ENCODE data around the gene A4GALT.
"Not testable (repeated sequence)": the region's sequence is repeated elsewhere in the genome, so short reads cannot be mapped to it uniquely, and the experiment has no call there.

The A4GALT gene

DNA sequence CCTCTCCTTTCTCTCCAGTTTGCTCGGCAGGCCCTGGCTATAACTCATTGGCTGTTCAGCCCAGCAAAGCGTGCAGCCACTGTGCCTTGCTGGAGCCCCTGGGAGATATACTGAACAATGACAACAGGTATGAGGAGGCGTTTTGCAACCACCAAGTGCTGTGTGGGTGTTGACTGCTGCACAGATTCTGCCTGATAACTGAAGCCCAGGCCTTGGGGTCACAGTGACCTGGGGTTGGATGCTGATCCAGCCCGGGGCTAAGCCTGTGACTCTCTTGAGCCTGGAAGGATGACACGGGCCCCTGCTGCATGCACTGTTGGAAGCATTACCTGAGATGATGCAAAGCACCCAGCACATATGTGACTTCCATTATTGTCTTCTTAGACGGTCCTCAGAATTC is 13.7 kb upstream of the A4GALT start:
- no peak for FAIRE-seq

DNA sequence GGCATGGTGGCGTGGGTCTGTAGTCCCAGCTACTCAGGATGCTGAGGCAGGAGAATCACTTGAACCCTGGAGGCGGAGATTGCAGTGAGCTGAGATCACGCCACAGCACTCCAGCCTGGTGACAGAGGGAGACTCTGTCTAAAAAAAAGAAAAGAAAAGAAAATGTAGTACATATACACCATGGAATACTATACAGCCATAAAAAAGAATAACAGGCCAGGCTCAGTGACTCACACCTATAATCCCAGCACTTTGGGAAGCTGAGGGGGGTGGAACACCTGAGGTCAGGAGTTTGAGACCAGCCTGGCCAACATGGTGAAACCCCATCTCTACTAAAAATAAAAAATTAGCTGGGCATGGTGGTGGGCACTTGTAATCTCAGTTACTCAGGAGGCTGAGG is 12.7 kb upstream of the A4GALT start:
- not testable (repeated sequence) for FAIRE-seq

GRCh38 chr22:42732081-42732480 is 11.4 kb upstream of the A4GALT start:
- no peak for FAIRE-seq

GRCh38 chr22:42726811-42727210 is 6.1 kb upstream of the A4GALT start:
- no peak for FAIRE-seq

DNA sequence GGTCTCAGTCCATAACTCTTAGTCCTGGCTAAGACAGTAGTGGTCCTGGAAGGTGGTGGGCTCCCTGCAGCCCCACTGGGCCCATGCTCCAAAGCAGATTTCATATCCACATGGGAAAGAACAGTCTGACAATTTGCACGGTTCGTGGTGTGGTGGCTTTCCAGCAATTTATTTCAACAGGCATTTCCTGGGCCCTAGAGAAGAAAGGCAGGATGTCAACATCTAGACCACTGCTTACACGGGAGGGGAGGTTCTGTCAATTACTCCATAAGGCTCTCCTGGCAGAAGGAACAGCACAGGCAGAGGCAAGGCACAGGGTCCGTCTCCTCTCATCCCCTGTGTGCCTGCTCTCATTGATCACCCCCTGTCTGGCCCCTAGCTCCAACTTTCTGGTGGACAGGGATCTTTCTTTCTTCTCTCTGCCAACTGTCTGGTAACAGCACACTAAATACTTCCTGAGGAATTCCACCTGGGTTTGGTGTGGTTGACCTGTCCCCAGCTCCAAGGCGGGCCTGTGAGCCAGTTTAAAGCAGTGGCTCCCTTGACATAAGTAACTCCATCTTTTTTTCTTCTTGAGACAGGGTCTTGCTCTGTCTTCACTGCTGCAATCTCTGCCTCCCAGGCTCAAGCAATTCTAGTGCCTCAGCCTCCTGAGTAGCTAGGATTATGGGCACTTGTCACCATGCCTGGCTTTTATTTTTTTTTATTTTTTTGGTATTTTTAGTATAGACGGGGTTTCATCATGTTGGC is 5.1 kb upstream of the A4GALT start:
- FAIRE-seq = no peak

DNA sequence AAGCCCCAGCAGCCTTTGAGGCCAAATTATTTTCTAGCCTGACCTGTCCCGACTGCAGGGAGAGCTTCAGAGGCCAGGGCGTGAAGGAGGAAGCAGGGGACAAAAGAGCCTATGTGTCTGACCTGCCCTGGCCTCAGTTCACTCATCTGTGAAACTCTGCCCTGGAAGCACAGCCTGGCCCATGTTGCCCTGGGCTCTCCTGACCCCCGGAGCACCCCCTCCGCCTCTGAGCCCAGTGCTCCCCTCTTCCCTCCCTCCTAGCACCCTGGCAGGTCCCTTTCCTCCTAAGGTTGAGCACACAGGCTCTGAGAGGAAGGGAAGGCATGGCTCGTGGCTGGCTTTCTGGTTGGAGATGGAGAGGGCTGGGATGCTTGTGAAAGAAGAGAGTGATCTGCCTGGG is 3.4 kb upstream of the A4GALT start:
- no peak for FAIRE-seq

GRCh38 chr22:42721045-42721434 is 370 bp upstream of the A4GALT start:
- no peak for FAIRE-seq

- no peak for FAIRE-seq
These were observed 911 bp downstream of the A4GALT start for GRCh38 chr22:42719656-42720262.

DNA sequence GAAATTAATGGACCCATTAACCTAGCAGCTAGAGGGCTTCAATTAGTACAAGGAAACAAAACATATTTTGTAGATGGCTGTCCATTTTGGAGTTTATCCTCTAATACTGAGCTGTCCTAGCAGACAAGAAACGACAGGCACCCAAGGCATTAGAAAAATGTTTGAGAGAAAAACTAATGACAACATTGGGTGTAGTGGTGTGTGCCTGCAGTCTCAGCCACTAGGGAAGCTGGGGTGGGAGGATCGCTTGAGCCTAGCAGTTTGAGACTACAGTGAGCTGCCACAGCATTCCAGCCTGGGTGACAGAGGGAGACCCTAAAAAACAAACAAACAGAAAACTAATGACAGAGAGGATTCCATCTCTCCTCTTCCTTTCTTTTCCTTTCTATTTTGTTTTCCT is 1.5 kb downstream of the A4GALT start:
- FAIRE-seq = no peak

DNA sequence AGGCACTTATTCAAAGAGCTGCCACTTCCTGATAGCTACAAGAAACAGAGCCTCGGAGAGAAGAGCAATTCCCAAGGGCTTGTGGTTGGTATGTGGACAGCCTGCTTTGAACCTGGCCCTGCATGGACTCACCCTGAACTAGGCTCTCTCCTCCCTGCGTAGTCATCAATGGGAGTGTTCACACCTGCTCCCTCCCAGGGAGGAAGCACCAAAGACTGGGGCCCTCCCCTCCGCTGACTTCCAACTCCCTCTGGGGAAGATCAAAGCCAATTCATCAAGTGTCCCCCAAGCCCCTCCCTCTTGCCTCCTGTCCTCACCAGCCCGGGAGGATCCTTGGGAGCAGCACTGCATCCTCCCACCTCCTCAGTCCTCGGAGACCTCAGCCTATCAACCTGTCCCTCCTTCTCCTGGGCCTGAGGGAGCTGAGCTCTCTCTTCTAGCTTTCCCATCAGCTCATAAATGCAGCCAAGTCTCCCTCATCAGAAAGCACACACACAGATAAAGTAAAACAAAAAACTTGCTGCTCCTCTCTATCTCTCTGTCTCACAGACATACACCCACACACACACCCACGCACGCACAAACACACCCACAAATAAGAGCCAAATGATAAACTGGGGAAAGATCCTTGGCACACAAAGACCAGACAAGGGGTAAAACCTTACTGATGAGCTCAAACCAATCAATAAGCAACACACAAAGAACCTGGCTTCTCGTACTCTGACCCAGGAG is 3.3 kb downstream of the A4GALT start:
- no peak for FAIRE-seq

GRCh38 chr22:42716649-42717127 is 4.0 kb downstream of the A4GALT start:
- no peak for FAIRE-seq

DNA sequence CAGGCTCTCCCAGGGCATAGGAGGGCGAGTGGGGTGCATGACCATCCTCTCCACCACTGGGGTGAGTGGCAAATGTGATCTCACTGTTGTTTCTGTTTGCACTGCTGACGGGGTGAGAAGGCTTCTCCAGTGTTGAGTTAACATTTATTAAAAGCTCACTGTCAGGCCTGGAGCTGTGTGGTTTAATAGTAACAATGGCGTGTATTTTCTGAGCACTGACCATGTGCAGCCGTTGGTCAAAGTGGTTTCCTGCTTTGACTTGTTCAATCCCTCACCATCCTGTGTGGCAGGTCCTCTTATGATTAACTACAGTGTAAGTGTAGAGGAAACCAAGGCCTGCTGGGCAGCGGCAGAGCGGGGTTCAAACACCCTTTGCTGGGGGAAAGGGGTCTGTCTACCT is 4.4 kb downstream of the A4GALT start:
- no peak for FAIRE-seq

DNA sequence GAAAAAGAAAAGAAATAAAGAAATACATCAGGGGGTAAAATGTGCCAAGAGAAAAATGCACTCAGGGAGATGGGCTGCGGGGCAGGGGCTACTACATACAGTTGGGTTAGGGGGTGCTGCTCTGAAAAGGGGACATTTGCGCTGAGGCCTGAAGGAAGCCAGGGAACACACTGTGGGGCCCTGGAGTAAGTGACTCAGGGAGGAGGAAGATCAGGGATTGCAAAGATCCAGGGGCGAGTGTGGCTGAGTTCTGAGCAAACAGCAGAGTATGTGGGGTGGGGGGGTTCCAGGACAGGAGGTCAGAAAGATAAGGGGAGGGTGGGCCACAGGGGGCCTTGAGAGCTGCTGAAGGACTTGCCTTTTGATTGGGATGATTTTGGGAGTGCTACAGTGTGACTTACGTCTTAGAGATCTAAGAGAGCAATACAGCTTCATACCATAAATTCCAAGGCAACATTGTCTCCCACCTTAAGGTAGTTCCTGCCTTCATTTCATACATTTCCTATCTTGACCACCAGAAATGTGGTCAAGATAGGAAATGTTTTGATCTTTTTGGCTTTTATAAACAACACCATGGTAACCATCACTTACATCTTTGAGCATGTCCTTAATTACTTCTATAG is 5.8 kb downstream of the A4GALT start:
- no peak for FAIRE-seq

DNA sequence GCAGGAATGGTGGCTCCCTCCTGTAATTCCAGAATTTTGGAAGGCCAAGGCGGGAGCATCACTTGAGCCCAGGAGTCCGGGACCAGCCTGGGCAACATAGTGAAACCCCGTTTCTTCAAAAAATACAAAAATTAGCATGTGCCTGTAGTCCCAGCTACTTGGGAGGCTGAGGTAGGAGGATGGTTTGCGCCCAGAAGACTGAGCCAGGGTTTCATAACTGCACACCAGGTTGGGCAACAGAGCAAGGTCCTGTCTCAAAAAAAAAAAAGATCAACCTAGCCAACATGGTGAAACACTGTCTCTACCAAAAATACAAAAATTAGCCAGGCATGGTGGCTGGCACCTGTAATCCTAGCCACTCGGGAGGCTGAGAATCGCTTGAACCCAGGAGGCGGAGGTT is 6.4 kb downstream of the A4GALT start:
- FAIRE-seq = no peak

DNA sequence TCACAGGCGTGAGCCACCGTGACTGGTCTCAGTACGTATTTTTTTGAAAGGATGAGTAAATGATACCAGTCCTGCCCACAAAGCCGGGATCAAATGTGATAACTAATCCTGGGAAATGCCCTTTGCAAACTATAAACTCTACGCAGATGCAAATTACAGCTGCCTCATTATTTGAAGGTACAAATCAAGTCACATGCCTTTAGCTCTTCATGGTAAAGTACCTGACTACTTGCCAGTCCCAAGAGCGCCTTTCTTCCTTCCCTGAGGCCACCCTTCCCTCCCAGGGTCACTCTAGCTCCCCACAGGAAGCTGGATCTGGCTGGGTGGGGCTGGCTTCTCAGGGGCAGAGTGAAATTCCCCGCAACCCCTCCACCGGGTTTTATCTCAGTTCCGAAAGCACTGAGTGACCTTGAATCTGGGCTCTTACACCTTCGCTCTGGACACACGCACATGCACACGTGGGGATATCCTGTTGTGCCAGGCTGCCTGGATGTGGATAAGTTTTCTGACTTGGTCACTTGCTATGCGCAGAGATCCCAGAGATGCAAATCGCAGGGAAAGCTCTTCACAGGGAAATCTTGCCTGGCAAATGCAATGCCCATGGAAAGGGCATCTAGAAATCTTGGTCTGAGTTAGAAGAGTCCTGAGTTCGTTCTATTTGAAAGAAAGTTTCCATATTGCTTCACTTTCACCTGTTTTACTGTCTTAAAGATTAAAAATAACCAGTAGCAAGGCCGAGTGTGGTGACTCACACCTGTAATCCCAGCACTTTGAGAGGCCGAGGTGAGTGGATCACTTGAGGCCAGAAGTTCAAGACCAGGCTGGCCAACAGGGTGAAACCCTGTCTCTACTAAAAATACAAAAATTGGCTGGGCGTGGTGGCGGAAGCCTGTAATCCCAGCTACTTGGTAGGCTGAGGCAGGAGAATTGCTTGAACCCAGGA is 8.5 kb downstream of the A4GALT start:
- no peak for FAIRE-seq

DNA sequence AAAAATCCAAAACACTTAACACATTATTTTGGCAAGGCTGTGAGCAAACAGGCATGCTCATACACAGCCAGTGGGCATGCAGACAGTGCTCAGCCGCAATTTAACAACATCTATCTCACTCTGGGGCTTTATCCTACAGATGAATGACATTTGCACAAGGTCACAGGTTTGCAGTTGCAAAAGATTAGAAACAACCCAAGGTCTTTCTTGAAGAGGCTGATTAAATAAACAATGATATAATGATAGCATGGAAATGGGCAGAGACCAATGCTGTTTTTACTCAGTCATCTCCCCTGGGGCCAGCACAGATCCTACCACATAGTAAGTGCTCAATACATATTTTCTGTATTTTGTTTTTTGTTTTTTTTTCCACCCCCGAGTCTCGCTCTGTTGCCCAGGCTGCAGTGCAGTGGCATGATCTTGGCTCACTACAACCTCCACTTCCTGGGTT is 9.4 kb downstream of the A4GALT start:
- no peak for FAIRE-seq

DNA sequence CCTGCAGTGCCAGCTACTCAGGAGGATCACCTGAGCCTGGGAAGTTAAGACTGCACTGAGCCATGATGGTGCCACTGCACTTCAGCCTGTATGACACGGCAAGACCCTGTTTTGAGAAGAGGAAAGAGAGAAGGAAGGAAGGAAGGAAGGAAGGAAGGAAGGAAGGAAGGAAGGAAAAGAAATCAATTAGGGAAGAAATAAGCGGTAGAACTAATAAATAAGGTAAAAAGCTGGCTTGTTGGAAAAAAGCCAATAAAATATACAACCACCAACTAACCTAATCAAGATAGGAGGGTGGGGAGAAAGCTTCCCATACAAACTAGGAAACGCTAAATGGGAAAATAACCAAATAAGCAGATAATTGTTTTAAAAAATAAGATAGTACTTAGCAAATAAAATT is 12.3 kb downstream of the A4GALT start:
- FAIRE-seq = no peak

GRCh38 chr22:42707496-42707895 is 13.2 kb downstream of the A4GALT start:
- FAIRE-seq = no peak

GRCh38 chr22:42704896-42705295 is 15.8 kb downstream of the A4GALT start:
- FAIRE-seq = no peak

DNA sequence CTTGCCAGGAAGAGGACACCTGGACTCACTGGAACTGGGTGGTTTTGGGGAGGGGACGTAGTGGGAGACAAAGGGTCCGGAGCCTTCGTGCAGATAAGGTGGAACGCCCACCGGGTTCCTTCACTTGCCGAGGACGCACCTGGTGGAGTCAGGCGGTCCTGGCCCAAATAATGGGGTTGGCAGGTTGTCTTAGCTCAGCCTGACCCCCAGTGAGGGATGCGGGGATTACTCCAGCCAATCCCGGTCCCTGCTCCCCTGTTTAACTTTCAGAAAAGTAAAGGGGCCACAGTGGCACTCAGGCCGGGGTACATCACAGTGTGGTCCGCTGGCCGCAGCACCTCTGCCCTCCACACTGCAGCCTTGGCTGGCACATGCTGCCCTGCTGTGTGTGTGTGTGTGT is 18.0 kb downstream of the A4GALT start:
- no peak for FAIRE-seq

- no peak for FAIRE-seq
These were observed 19.0 kb downstream of the A4GALT start for GRCh38 chr22:42701694-42702093.

GRCh38 chr22:42700901-42701300 is 19.8 kb downstream of the A4GALT start:
- FAIRE-seq = no peak

Measured in A204.1 (cell line).